K562 (cell line): ENCODE measurements around the gene MCEMP1. TPM values are rescaled to one million over a fixed set of nuclear protein-coding genes. Genes with fewer than 3 reads are reported as not detected.

Source experiments
- BMI1 ChIP-seq: fragments of 150-350 bp; IDR thresholded peaks from 2 replicates; pipeline ENCODE4 v1.6.1; 2014; ENCODE audit warnings: low read length
- DLX4 ChIP-seq: fragments of 250-450 bp; sonication (Bioruptor Pico); IDR thresholded peaks from 2 replicates; pipeline ENCODE4 v1.6.1; 2021; ENCODE audit warnings: mild to moderate bottlenecking
- PHF8 ChIP-seq: fragments of 200-600 bp; sonication (generic); IDR thresholded peaks from 2 replicates; pipeline ENCODE4 v1.6.1; 2012; ENCODE audit warnings: mixed run types, mild to moderate bottlenecking, inconsistent platforms, low read length, moderate library complexity, borderline replicate concordance
- SMAD1 ChIP-seq: fragments of 150-350 bp; IDR thresholded peaks from 2 replicates; pipeline ENCODE4 v1.6.1; 2014; ENCODE audit warnings: low read length, low read depth; ENCODE audit not compliant: partially characterized antibody
- SREBF2 ChIP-seq: sonication (generic); formaldehyde crosslinking; IDR thresholded peaks from 2 replicates; pipeline ENCODE4 v1.4.0; 2020; ENCODE audit warnings: mild to moderate bottlenecking, missing genetic modification reagents
- ZBTB12 ChIP-seq: fragments of 250-450 bp; sonication (Bioruptor Pico); IDR thresholded peaks from 2 replicates; pipeline ENCODE4 v1.4.0; 2020
- ZNF318 ChIP-seq, 2 experiments: fragments of 450-650 bp; IDR thresholded peaks; 2 replicates each; pipeline ENCODE4 v1.6.1; 2016; ENCODE audit warnings: mild to moderate bottlenecking in 2 of 2, borderline replicate concordance in 1 of 2, low read depth in 1 of 2, moderate library complexity in 1 of 2
- ZNF764 ChIP-seq: fragments of 250-450 bp; sonication (Bioruptor Pico); IDR thresholded peaks from 2 replicates; pipeline ENCODE4 v1.4.0; 2020; ENCODE audit warnings: low read depth, mild to moderate bottlenecking, moderate library complexity
- polyA plus RNA-seq, 8 experiments: library from polyadenylated mRNA; depleted of rRNA in 4 of 8; stranded (reverse) in 5 of 8; unstranded in 3 of 8; fragments of >200 nt; fragmentation: Nextera tagmentation in 2 of 8; fragmentation: Illumina TruSeq in 1 of 8; extraction: Ambion mirVana in 2 of 8; extraction: Trizol in 1 of 8; gene quantifications; 2 replicates each; pipeline versions ENCODE4 v1.2.1 to v1.2.3, GENCODE V29; 2011 to 2014; ENCODE audit warnings: inconsistent platforms in 1 of 8, missing spikeins in 1 of 8
- total RNA-seq, 7 experiments: library from RNA; depleted of rRNA in 6 of 7; stranded (reverse); fragments of >200 nt in 6 of 7; fragmentation: Illumina TruSeq in 2 of 7; extraction: Trizol in 2 of 7; gene quantifications; 2 replicates each; pipeline versions ENCODE4 v1.2.1 to v1.2.3, GENCODE V29; 2011 to 2021; ENCODE audit warnings: low replicate concordance in 1 of 7

Gene MCEMP1
- total and polyA plus RNA-seq, 9 of the 15 experiments (the other 6 are each of a cell fraction or from before 2014, with no cell fraction given), result 0.11 to 1.8 (median 0.51) TPM

GRCh38 chr19:7715671-7716070 is 38.8 kb downstream of the MCEMP1 start (continued):
- no peak for TF ChIP-seq ZBTB12 (CRISPR knock-in tag)
- TF ChIP-seq DLX4 (CRISPR knock-in tag), result no peak
- no peak for TF ChIP-seq SMAD1
- no peak for TF ChIP-seq SREBF2 (CRISPR knock-in tag)
- TF ChIP-seq ZNF764 (CRISPR knock-in tag), result no peak
- no peak for TF ChIP-seq PHF8
- TF ChIP-seq ZNF318 (IDR thresholded peaks at IDR 0.05; ENCODE audit: borderline replicate concordance in 1 of 2, low read depth in 1 of 2), result no peak
- no peak for TF ChIP-seq BMI1
